GM12864 (cell line): Measurements from ENCODE around the gene HPS5.

Experiments
- DNase-seq: peaks from one replicate; pipeline ENCODE4 v3.0.0-alpha.2; 2011; ENCODE audit warnings: low read depth
- H3K4me3 ChIP-seq: 2 replicates; pipeline ENCODE4 v1.5.1; 2011; ENCODE audit warnings: mild to moderate bottlenecking, low read depth, low read length, control low read depth
- TF ChIP-seq, protein P1 (sequence below): IDR thresholded peaks from 2 replicates; pipeline ENCODE4 v1.5.1; 2011; ENCODE audit warnings: low read depth, mild to moderate bottlenecking, moderate library complexity, low read length, control low read depth, inconsistent platforms; ENCODE audit errors: missing control alignments

The HPS5 gene

DNA sequence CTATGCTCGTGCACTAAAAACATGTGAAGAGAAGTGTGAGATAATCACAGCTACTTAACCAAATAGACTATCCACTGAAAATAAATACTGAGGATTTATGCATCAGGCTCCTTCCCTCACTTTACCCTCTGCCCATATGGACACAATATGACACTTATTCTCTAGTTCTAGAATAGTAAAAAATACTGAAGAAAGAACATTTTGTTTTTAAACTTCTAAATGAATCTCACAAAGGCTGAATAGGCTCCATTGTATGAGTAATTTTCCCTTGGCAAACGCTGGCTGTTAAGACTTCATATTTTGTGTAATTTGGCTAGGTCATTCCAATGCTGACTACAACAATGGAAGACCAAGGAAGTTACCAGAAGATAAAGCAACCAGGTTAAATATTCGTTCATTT, 9.9 kb downstream of the HPS5 start:
- TF ChIP-seq, protein P1, sequence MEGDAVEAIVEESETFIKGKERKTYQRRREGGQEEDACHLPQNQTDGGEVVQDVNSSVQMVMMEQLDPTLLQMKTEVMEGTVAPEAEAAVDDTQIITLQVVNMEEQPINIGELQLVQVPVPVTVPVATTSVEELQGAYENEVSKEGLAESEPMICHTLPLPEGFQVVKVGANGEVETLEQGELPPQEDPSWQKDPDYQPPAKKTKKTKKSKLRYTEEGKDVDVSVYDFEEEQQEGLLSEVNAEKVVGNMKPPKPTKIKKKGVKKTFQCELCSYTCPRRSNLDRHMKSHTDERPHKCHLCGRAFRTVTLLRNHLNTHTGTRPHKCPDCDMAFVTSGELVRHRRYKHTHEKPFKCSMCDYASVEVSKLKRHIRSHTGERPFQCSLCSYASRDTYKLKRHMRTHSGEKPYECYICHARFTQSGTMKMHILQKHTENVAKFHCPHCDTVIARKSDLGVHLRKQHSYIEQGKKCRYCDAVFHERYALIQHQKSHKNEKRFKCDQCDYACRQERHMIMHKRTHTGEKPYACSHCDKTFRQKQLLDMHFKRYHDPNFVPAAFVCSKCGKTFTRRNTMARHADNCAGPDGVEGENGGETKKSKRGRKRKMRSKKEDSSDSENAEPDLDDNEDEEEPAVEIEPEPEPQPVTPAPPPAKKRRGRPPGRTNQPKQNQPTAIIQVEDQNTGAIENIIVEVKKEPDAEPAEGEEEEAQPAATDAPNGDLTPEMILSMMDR = no peak
- H3K4me3 ChIP-seq = no peak overlapping the region
- no peak for DNase-seq

DNA sequence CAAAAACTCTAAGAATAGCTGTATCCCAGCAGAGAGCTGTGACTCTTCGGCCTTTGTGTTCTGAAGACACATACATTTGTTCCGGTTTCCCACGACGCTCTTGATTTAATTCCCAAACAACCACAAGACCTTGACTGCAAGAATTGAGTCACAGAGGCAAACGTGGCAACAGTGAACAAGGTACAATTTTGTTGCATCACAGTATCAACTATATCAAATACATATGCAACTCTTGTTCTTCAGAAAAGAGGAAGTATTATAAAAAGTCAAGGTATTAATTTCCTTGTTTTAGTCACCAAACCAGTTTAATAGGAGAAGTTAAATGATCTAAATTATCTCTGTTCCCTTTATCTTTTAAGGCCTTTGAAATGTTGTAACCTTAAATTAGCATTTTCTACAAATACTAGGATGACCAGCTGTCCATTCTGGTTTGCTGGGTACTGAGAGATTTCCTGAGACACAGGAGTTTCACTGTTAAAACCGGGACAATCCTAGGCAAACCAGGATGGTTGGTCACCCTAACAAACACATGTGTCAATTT, 11.1 kb downstream of the HPS5 start:
- TF ChIP-seq, protein P1 = no peak
- H3K4me3 ChIP-seq = no peak overlapping the region
- peak; percentile 37 for DNase-seq

DNA sequence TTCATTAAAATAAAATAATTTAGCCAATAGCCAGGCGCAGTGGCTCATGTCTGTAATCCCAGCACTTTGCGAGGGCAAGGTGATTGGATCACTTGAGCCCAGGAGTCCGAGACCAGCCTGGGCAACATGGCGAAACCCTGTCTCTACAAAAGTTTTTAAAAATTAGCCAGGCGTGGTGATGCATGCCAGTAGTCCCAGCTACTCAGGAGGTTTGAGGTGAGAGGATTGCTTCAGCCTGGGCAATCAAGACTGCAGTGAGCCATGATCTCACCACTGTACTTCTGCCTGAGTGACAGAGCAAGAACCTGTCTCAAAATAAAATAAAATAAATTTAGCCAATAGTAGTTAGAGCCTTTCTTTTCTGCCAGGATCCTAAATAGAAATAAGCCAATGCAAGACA, 12.2 kb downstream of the HPS5 start:
- no peak overlapping the region for H3K4me3 ChIP-seq
- DNase-seq = no peak
- TF ChIP-seq, protein P1 = no peak

DNA sequence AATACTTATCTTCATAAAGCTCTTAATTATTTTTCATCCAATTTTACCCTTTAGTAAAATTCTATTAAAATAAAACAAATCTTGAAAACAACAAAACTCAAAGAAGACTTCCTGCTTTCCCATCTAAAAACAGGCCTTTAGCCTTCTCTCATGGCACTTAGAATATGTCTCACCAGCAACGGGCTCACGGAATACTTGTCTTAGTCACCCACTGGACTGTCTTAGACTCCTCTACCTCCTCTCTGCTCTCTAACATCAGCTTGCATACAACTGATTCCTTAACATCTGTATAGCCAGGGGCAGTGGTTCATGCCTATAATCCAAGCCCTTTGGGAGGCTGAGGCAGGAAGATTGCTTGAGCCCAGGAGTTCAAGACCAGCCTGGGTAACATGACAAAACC, 13.7 kb downstream of the HPS5 start:
- TF ChIP-seq, protein P1 = no peak
- DNase-seq = no peak

DNA sequence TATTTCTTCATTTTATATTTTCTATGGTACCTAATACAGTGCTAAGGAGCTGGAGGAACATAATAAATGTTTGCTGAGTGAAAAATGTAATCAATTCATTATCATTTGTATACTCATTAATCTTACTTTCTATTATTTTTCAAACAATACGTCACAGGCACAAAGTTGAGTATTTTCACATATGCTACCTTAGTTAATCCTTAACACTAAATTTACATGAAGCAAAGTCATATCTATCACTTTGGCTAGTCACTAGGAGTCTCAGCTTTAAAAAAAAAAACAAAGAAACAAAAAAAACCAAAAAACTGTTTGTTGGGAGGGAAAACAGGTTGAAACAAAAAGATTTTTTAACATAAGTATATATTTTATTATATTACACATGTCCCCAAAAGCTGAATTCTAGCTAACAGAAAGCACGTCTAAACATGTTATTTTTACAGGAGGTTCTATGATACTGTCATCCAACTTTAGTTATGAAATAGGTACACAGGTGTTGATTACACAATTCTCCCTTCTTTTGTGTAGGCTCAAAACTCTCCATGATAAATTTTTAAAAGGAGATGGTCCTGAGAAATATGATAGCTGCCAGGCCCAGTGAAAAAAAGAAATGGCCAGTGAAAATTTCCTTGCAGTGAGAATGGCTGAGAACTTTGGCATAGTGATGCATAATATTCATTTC, 14.3 kb downstream of the HPS5 start:
- no peak overlapping the region for H3K4me3 ChIP-seq
- no peak for DNase-seq
- TF ChIP-seq, protein P1 = no peak

More for the DNA sequence above, 13.7 kb downstream of the HPS5 start:
- no peak overlapping the region for H3K4me3 ChIP-seq

DNA sequence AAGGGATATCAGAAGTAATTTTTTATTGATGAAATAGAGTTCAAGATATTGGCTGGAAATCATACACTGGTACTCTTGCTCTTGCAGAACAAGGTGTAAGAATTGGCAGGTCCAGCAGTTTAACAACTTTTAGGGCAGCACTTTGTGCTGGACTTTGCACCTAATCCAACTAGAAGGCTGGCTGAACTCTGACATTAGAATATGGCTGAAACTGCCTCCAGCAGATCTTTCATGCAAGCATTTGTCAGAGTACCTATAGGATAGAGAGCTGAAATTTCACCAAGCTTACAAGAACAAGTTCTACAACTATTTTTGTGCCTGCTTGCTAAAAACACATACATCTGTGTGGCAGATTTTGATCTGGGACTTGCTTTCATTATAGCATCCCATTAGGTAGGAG, 17.2 kb downstream of the HPS5 start:
- TF ChIP-seq, protein P1 = no peak
- DNase-seq = no peak
- no peak overlapping the region for H3K4me3 ChIP-seq

DNA sequence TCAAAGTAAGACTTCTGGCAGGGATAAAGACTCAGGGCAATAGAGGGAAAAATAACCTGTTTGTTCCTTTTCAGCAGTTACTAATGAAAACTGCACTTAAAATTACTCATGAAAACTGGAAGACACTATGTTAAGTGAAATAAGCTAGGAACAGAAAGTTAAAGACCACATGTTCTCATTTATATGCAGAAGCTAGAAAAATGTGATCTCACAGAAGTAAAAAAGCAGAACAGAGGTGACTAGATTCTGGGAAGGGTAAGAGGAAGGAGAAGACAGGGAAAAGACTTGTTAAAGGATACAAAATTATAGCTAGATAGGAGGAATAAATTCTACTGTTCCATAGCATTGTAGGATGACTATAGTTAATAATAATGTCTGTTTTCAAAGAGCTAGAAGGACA, 22.2 kb downstream of the HPS5 start:
- no peak for DNase-seq
- TF ChIP-seq, protein P1 = no peak
- no peak overlapping the region for H3K4me3 ChIP-seq
